KMS-11 (cell line): Measurements from ENCODE around the gene SPATS2.

Experiments used
- H2AFZ ChIP-seq: fragments of 200-600 bp; sonication (generic); 2 replicates; pipeline ENCODE4 v1.6.1; 2016; ENCODE audit warnings: antibody characterized with exemption, mixed run types, low read depth
- H3K27ac ChIP-seq: fragments of 200-600 bp; sonication (generic); 2 replicates; pipeline ENCODE4 v1.6.1; 2016; ENCODE audit warnings: mild to moderate bottlenecking, mixed run types
- H3K27me3 ChIP-seq: fragments of 200-600 bp; sonication (generic); 2 replicates; pipeline ENCODE4 v1.6.1; 2017; ENCODE audit warnings: mild to moderate bottlenecking, low read depth, mixed run types, moderate library complexity; ENCODE audit not compliant: insufficient read depth
- H3K36me3 ChIP-seq: fragments of 200-600 bp; sonication (generic); 2 replicates; pipeline ENCODE4 v1.6.1; 2017; ENCODE audit warnings: mild to moderate bottlenecking, mixed run types; ENCODE audit not compliant: insufficient read depth
- H3K4me1 ChIP-seq: fragments of 200-600 bp; sonication (generic); 2 replicates; pipeline ENCODE4 v1.6.1; 2016; ENCODE audit warnings: mild to moderate bottlenecking, low read depth, mixed run types; ENCODE audit not compliant: poor library complexity, severe bottlenecking
- H3K4me2 ChIP-seq: fragments of 200-600 bp; sonication (generic); 2 replicates; pipeline ENCODE4 v1.7.0; 2016; ENCODE audit warnings: mild to moderate bottlenecking, mixed run types
- H3K4me3 ChIP-seq: fragments of 200-600 bp; sonication (generic); IDR thresholded peaks from 2 replicates; pipeline ENCODE4 v1.6.1; 2017; ENCODE audit warnings: low read depth, low read length, mixed read lengths; ENCODE audit not compliant: insufficient read depth
- H3K79me2 ChIP-seq: fragments of 200-600 bp; sonication (generic); 2 replicates; pipeline ENCODE4 v1.6.1; 2016; ENCODE audit warnings: low read depth, mixed run types; ENCODE audit not compliant: insufficient read depth
- H3K9ac ChIP-seq: fragments of 200-600 bp; sonication (generic); 2 replicates; pipeline ENCODE4 v1.6.1; 2016; ENCODE audit warnings: mild to moderate bottlenecking, mixed run types
- H4K20me1 ChIP-seq: fragments of 200-600 bp; sonication (generic); 2 replicates; pipeline ENCODE4 v1.6.1; 2016; ENCODE audit warnings: mild to moderate bottlenecking, mixed run types; ENCODE audit not compliant: insufficient read depth
- TF ChIP-seq, protein P1 (sequence below): fragments of 200-600 bp; sonication (generic); conservative IDR thresholded peaks from 2 replicates; pipeline ENCODE4 v1.6.1; 2017; ENCODE audit warnings: low read depth, mild to moderate bottlenecking, antibody characterized with exemption, low read length, moderate library complexity, mixed read lengths

SPATS2 gene

DNA sequence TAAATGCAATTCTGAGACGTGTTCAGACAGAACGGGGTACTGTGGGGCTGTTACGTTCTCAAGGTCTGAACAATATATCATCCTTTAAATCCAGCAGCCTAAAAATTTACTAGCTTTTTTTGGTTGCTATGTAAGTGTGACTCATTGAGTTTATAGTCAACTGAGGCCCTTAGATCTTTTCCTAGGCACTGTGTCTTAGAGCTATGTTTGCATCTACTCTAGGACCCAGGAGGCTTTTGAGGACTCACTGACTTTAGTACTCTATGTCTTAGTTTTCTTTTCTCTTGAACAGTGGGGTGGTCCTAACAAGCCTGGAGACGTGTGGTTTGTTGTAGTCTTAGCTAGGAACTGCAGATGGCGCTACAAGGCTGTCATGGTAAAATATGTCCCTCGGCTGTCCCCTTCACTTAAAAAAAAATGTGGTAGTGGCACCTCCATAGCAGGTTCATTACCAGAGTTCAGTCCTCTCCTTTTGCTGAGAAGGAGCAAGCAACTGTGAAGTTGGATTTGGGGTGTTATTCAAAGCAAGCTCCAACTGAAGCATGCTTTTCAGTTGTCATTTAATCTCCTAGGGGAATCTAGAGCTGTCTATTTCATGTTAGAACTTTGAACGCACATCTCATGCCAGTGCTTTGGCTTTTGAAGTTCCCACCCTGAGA lies 8.7 kb upstream of the SPATS2 start:
- peaks cover 13% of the 10 kb centered on the region for H3K4me1 ChIP-seq
- H3K79me2 ChIP-seq, result no peaks in the 10 kb centered on the region
- no peak overlapping the region for H3K4me3 ChIP-seq
- H3K9ac ChIP-seq, result no peak overlapping the region
- TF ChIP-seq, protein P1, sequence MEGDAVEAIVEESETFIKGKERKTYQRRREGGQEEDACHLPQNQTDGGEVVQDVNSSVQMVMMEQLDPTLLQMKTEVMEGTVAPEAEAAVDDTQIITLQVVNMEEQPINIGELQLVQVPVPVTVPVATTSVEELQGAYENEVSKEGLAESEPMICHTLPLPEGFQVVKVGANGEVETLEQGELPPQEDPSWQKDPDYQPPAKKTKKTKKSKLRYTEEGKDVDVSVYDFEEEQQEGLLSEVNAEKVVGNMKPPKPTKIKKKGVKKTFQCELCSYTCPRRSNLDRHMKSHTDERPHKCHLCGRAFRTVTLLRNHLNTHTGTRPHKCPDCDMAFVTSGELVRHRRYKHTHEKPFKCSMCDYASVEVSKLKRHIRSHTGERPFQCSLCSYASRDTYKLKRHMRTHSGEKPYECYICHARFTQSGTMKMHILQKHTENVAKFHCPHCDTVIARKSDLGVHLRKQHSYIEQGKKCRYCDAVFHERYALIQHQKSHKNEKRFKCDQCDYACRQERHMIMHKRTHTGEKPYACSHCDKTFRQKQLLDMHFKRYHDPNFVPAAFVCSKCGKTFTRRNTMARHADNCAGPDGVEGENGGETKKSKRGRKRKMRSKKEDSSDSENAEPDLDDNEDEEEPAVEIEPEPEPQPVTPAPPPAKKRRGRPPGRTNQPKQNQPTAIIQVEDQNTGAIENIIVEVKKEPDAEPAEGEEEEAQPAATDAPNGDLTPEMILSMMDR, result peak; percentile 97
- H2AFZ ChIP-seq, result no peak overlapping the region
- no peak overlapping the region for H3K27ac ChIP-seq
- no peaks in the 10 kb centered on the region for H4K20me1 ChIP-seq
- H3K4me2 ChIP-seq, result no peak overlapping the region
- no peaks in the 10 kb centered on the region for H3K27me3 ChIP-seq
- no peaks in the 10 kb centered on the region for H3K36me3 ChIP-seq

DNA sequence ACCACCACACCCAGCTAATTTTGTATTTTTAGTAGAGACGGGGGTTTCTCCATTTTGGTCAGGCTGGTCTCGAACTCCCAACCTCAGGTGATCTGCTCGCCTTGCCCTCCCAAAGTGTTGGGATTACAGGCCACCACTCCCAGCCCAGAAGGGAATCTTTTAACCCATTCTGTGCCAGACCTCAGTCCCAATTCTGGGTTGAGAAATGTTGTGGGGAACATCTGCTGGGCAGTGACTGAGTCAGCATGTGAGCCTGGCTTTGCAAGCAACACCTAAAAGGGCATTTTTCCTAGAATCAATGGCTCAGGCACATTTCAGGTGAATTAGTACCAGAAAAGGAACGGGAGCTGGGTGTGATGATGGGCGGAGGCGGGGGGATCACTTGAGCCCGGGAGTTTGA lies 7.6 kb upstream of the SPATS2 start:
- TF ChIP-seq, protein P1, result no peak
- Histone ChIP-seq H3K4me1 (peaks cover 14% of the 10 kb centered on the region), H2AFZ (no peak overlapping the region), H3K27ac (no peak overlapping the region), H3K9ac (no peak overlapping the region), H4K20me1 (no peaks in the 10 kb centered on the region), H3K4me2 (no peak overlapping the region), H3K79me2 (peaks cover under 1% of the 10 kb centered on the region; the same call in 1 of the 2 replicates), H3K27me3 (no peaks in the 10 kb centered on the region), H3K4me3 (no peak overlapping the region), H3K36me3 (no peaks in the 10 kb centered on the region)

DNA sequence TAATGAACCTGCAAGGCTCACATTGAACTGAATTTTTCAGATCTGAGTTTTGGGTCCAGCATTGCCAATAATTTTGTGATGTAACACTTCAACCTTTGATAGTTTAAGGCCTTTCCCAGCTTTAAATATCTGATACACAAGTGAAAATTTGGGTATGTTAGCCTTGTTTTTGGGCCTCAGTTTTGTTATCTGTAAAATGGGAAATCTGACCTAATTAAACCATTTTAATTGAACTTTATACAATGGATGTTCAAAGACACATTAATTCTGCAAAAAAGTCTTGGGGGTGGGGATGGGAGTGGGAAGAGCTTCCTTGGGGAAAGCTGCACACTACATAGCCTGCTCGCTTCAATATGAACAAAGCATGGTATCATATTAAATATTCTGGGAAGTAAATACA lies 5.2 kb upstream of the SPATS2 start:
- no peaks in the 10 kb centered on the region for H4K20me1 ChIP-seq
- H3K27me3 ChIP-seq, result no peaks in the 10 kb centered on the region
- H3K27ac ChIP-seq, result no peak overlapping the region
- peaks cover 29% of the 10 kb centered on the region for H3K4me1 ChIP-seq
- H3K36me3 ChIP-seq, result no peaks in the 10 kb centered on the region
- no peak overlapping the region for H3K4me3 ChIP-seq
- no peak overlapping the region for H2AFZ ChIP-seq
- TF ChIP-seq, protein P1, result no peak
- peaks cover 18% of the 10 kb centered on the region; the same call in 1 of the 2 replicates for H3K79me2 ChIP-seq
- no peak overlapping the region for H3K9ac ChIP-seq
- H3K4me2 ChIP-seq, result no peak overlapping the region

DNA sequence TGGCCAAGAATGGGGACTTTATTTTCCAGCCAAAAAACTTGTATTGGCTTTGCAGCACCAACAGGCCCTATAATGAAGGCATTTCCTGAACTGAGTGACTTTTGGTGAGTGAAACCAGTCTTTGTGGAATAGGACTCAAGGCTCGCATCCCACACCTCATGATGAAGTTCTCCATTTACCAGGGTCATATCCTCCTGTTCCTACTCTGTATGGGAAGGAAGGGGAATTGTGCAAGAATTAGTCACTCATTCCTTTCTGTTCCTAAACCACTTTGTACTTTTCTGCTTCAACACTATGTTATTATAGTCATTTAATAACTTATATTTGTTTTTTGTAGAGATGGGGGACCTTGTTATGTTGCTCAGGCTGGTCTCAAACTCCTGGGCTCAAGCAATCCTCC lies 2.3 kb upstream of the SPATS2 start:
- Histone ChIP-seq H3K36me3 (no peaks in the 10 kb centered on the region), H3K4me2 (peak overlapping the region; percentile 85), H2AFZ (peak overlapping the region; percentile 86; the same call in 1 of the 2 replicates), H3K4me3 (no peak overlapping the region), H3K4me1 (peaks cover 31% of the 10 kb centered on the region), H3K9ac (no peak overlapping the region), H3K79me2 (peaks cover 35% of the 10 kb centered on the region), H3K27me3 (no peaks in the 10 kb centered on the region), H4K20me1 (no peaks in the 10 kb centered on the region; the same call in 1 of the 2 replicates), H3K27ac (peak overlapping the region; percentile 81; the same call in 1 of the 2 replicates)
- TF ChIP-seq, protein P1, result no peak
